Neural cell (in vitro differentiated cells): ENCODE data around the gene ENTREP1. TPM values are rescaled to one million over a fixed set of nuclear protein-coding genes. Genes with fewer than 3 reads are reported as not detected.

Source experiments
- H2AFZ ChIP-seq: fragments of 200-600, 300-800 bp; sonication (generic), shearing (Covaris generic); 2 replicates; pipeline ENCODE4 v1.6.0; 2014; ENCODE audit warnings: low read depth, mild to moderate bottlenecking, antibody characterized with exemption, low read length, moderate library complexity
- H3F3A ChIP-seq: fragments of 200-600 bp; shearing (Covaris generic); 2 replicates; pipeline ENCODE4 v1.6.1; 2016; ENCODE audit warnings: mild to moderate bottlenecking, moderate library complexity, mixed read lengths, antibody characterized with exemption, low read length; ENCODE audit not compliant: insufficient read depth, poor library complexity, severe bottlenecking
- H3K27ac ChIP-seq: fragments of 200-600, 300-800 bp; sonication (generic), shearing (Covaris generic); 2 replicates; pipeline ENCODE4 v1.5.1; 2014; ENCODE audit warnings: mild to moderate bottlenecking, low read length, moderate library complexity
- H3K27me3 ChIP-seq: fragments of 300-800, 200-600 bp; sonication (generic), shearing (Covaris generic); 2 replicates; pipeline ENCODE4 v1.6.0; 2014; ENCODE audit warnings: mild to moderate bottlenecking, low read depth, low read length, moderate library complexity; ENCODE audit not compliant: insufficient read depth
- H3K36me3 ChIP-seq: fragments of 300-800, 200-600 bp; sonication (generic), shearing (Covaris generic); 2 replicates; pipeline ENCODE4 v1.5.1; 2014; ENCODE audit warnings: mild to moderate bottlenecking, antibody characterized with exemption, low read length, moderate library complexity; ENCODE audit not compliant: insufficient read depth
- H3K4me2 ChIP-seq: fragments of 300-800, 200-600 bp; sonication (generic), shearing (Covaris generic); 2 replicates; pipeline ENCODE4 v1.6.0; 2014; ENCODE audit warnings: mild to moderate bottlenecking, low read length
- H3K4me3 ChIP-seq: fragments of 300-800, 200-600 bp; sonication (generic), shearing (Covaris generic); 2 replicates; pipeline ENCODE4 v1.5.1; 2014; ENCODE audit warnings: mild to moderate bottlenecking, low read length, moderate library complexity
- H3K79me2 ChIP-seq: fragments of 200-600 bp; shearing (Covaris generic); replicated peaks from 2 replicates; pipeline ENCODE4 v1.6.0; 2014; ENCODE audit warnings: mild to moderate bottlenecking, low read length, moderate library complexity; ENCODE audit not compliant: insufficient read depth
- H3K9ac ChIP-seq: fragments of 300-800, 200-600 bp; sonication (generic), shearing (Covaris generic); 2 replicates; pipeline ENCODE4 v1.6.1; 2016; ENCODE audit warnings: mild to moderate bottlenecking, low read length, mixed read lengths
- H3K9me2 ChIP-seq: fragments of 200-600 bp; shearing (Covaris generic); 2 replicates; pipeline ENCODE4 v1.6.1; 2016; ENCODE audit warnings: mild to moderate bottlenecking, low read length, mixed read lengths; ENCODE audit not compliant: insufficient read depth
- H3K9me3 ChIP-seq: fragments of 200-600, 300-800 bp; sonication (generic), shearing (Covaris generic); 2 replicates; pipeline ENCODE4 v1.6.1; 2016; ENCODE audit warnings: mild to moderate bottlenecking, mixed run types, low read length, moderate library complexity, mixed read lengths
- H4K20me1 ChIP-seq: fragments of 200-600 bp; shearing (Covaris generic); 2 replicates; pipeline ENCODE4 v1.6.1; 2016; ENCODE audit warnings: mild to moderate bottlenecking, mixed run types; ENCODE audit not compliant: insufficient read depth
- EP300 ChIP-seq: fragments of 450-650 bp; conservative IDR thresholded peaks from 2 replicates; pipeline ENCODE4 v1.6.1; 2014; ENCODE audit warnings: antibody characterized with exemption, mild to moderate bottlenecking, moderate library complexity; ENCODE audit not compliant: poor library complexity, severe bottlenecking
- EZH2 ChIP-seq: fragments of 200-600, 300-800 bp; shearing (Covaris generic), sonication (generic); IDR thresholded peaks from 2 replicates; pipeline ENCODE4 v1.6.1; 2014; ENCODE audit warnings: antibody characterized with exemption, low read length, borderline replicate concordance, mild to moderate bottlenecking; ENCODE audit not compliant: insufficient read depth, poor library complexity, severe bottlenecking
- MXI1 ChIP-seq: fragments of 450-650 bp; conservative IDR thresholded peaks from 2 replicates; pipeline ENCODE4 v1.6.1; 2014; ENCODE audit warnings: antibody characterized with exemption, mild to moderate bottlenecking; ENCODE audit not compliant: poor library complexity, severe bottlenecking
- POLR2AphosphoS5 ChIP-seq: IDR thresholded peaks from 2 replicates; pipeline ENCODE4 v1.6.1; 2012
- RAD21 ChIP-seq: fragments of 450-650 bp; conservative IDR thresholded peaks from 2 replicates; pipeline ENCODE4 v1.6.1; 2014; ENCODE audit warnings: antibody characterized with exemption, mild to moderate bottlenecking, moderate library complexity
- SMC3 ChIP-seq: fragments of 450-650 bp; conservative IDR thresholded peaks from 2 replicates; pipeline ENCODE4 v1.6.1; 2014; ENCODE audit warnings: antibody characterized with exemption, mild to moderate bottlenecking, moderate library complexity; ENCODE audit not compliant: poor library complexity
- TAF1 ChIP-seq: IDR thresholded peaks from 2 replicates; pipeline ENCODE4 v1.6.1; 2012; ENCODE audit warnings: low read depth
- polyA plus RNA-seq: library from polyadenylated mRNA; depleted of rRNA; stranded (reverse); fragments of >200 nt; gene quantifications from 2 replicates; pipeline ENCODE4 v1.2.3, GENCODE V29; 2014
- TF ChIP-seq, protein P1 (sequence below): IDR thresholded peaks from 2 replicates; pipeline ENCODE4 v1.6.1; 2012; ENCODE audit warnings: borderline replicate concordance
- TF ChIP-seq, protein P2 (sequence below): fragments of 450-650 bp; IDR thresholded peaks from 2 replicates; pipeline ENCODE4 v1.5.1; 2014; ENCODE audit warnings: antibody characterized with exemption, mild to moderate bottlenecking, moderate library complexity; ENCODE audit not compliant: poor library complexity, severe bottlenecking

The ENTREP1 gene
- polyA plus RNA-seq, 1 donor from 2014 or later, result 2.0 TPM

GRCh38 chr9:69389437-69389995 lies 64.5 kb downstream of the ENTREP1 start:
- Histone ChIP-seq H3K9me3 (no peaks in the 10 kb centered on the region), H3K27me3 (no peaks in the 10 kb centered on the region), H4K20me1 (no peaks in the 10 kb centered on the region), H3K36me3 (no peaks in the 10 kb centered on the region), H3K4me2 (no peak overlapping the region), H2AFZ (no peak overlapping the region), H3K27ac (no peak overlapping the region), H3K9ac (no peak overlapping the region), H3F3A (no peaks in the 10 kb centered on the region), H3K4me3 (no peak overlapping the region), H3K9me2 (no peaks in the 10 kb centered on the region), H3K79me2 (no peaks in the 10 kb centered on the region)
- TF ChIP-seq MXI1 (no peak), TAF1 (no peak), SMC3 (no peak), EZH2 (no peak), EP300 (no peak), RAD21 (no peak), POLR2AphosphoS5 (no peak)
- TF ChIP-seq, protein P1, sequence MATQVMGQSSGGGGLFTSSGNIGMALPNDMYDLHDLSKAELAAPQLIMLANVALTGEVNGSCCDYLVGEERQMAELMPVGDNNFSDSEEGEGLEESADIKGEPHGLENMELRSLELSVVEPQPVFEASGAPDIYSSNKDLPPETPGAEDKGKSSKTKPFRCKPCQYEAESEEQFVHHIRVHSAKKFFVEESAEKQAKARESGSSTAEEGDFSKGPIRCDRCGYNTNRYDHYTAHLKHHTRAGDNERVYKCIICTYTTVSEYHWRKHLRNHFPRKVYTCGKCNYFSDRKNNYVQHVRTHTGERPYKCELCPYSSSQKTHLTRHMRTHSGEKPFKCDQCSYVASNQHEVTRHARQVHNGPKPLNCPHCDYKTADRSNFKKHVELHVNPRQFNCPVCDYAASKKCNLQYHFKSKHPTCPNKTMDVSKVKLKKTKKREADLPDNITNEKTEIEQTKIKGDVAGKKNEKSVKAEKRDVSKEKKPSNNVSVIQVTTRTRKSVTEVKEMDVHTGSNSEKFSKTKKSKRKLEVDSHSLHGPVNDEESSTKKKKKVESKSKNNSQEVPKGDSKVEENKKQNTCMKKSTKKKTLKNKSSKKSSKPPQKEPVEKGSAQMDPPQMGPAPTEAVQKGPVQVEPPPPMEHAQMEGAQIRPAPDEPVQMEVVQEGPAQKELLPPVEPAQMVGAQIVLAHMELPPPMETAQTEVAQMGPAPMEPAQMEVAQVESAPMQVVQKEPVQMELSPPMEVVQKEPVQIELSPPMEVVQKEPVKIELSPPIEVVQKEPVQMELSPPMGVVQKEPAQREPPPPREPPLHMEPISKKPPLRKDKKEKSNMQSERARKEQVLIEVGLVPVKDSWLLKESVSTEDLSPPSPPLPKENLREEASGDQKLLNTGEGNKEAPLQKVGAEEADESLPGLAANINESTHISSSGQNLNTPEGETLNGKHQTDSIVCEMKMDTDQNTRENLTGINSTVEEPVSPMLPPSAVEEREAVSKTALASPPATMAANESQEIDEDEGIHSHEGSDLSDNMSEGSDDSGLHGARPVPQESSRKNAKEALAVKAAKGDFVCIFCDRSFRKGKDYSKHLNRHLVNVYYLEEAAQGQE, result no peak
- TF ChIP-seq, protein P2, sequence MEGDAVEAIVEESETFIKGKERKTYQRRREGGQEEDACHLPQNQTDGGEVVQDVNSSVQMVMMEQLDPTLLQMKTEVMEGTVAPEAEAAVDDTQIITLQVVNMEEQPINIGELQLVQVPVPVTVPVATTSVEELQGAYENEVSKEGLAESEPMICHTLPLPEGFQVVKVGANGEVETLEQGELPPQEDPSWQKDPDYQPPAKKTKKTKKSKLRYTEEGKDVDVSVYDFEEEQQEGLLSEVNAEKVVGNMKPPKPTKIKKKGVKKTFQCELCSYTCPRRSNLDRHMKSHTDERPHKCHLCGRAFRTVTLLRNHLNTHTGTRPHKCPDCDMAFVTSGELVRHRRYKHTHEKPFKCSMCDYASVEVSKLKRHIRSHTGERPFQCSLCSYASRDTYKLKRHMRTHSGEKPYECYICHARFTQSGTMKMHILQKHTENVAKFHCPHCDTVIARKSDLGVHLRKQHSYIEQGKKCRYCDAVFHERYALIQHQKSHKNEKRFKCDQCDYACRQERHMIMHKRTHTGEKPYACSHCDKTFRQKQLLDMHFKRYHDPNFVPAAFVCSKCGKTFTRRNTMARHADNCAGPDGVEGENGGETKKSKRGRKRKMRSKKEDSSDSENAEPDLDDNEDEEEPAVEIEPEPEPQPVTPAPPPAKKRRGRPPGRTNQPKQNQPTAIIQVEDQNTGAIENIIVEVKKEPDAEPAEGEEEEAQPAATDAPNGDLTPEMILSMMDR, result no peak

GRCh38 chr9:69391487-69391886 lies 66.5 kb downstream of the ENTREP1 start:
- Histone ChIP-seq H3K9me2 (no peaks in the 10 kb centered on the region), H3K36me3 (no peaks in the 10 kb centered on the region), H3K4me2 (no peak overlapping the region), H3K9ac (no peak overlapping the region), H3K9me3 (no peaks in the 10 kb centered on the region), H2AFZ (no peak overlapping the region), H3K27ac (no peak overlapping the region), H3K4me3 (no peak overlapping the region), H3K27me3 (no peaks in the 10 kb centered on the region), H3F3A (no peaks in the 10 kb centered on the region), H3K79me2 (no peaks in the 10 kb centered on the region), H4K20me1 (no peaks in the 10 kb centered on the region)
- TF ChIP-seq EZH2 (no peak), SMC3 (no peak), RAD21 (no peak), MXI1 (no peak), TAF1 (no peak), EP300 (no peak), POLR2AphosphoS5 (no peak)
- TF ChIP-seq, protein P1, result no peak
- TF ChIP-seq, protein P2, result no peak
